ENCODE results near the gene CMPK2.
"Not testable (repeated sequence)": the region's sequence is repeated elsewhere in the genome, so short reads cannot be mapped to it uniquely, and the experiment has no call there.

The CMPK2 gene

DNA sequence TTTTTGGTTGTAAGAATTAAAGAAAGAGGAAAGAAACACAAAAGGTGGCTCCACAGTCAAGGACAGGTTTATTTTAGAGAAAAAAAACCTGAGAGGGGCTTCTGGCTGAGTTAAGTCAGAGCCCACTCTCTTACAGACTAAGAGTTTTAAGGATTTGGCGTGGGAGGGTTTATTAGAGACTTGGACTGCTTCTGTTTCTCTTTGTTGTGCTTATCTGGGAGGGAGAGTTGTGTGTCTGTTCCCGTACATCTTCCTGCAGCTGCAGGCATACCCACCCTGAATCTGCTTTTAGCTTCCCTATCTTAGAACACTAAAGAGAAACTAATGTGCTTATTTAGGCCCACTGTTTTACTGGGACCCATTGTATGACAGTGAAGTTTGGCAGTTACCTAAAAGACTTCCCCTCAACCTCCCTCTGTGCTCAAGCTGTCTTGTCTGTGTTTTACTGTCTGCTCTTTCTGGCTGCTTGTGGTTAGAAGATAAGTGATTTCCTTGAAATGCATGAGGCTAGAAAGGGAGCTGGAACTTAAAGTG, 14.6 kb upstream of the CMPK2 start:
- no peak for DNase-seq (ENCODE audit: low spot score)

DNA sequence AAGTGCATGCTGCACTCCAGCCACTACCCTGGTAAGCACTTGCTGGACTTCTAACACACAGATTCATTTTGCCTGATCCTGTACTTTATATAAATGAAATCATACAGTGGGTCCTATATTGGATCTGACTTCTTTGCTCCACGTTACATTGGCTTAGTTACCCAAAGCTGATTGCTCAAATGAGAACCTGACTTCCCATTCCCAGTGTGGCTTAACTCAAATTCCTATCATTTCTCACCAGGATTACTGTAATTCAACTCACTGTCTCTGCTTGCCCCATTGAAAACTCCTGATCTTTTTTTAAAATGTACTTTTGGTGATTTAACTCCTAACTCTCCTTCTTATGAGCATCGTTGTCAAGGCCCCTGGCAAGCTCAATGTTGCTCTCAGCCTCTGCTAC, 13.3 kb upstream of the CMPK2 start:
- DNase-seq (ENCODE audit: low spot score): no peak

DNA sequence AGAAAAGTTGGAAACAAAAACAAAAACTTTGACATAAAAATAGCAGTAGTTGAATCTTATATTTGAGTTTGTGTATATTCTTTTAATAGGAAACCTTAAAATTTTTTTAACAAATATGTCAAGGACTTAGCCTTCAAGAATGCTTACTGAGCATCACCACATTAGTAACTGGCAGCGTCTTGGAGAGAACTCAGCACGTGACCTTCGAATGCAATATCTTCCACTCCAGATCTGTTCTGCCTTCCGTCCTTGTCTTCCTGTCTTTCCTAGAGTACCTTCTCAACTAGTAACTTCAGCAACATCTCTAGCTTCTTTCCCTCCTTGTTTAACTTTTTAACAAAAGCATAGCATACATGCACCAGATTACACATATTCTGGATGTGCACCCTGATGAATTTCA, 12.8 kb upstream of the CMPK2 start:
- no peak for DNase-seq (ENCODE audit: low spot score)

DNA sequence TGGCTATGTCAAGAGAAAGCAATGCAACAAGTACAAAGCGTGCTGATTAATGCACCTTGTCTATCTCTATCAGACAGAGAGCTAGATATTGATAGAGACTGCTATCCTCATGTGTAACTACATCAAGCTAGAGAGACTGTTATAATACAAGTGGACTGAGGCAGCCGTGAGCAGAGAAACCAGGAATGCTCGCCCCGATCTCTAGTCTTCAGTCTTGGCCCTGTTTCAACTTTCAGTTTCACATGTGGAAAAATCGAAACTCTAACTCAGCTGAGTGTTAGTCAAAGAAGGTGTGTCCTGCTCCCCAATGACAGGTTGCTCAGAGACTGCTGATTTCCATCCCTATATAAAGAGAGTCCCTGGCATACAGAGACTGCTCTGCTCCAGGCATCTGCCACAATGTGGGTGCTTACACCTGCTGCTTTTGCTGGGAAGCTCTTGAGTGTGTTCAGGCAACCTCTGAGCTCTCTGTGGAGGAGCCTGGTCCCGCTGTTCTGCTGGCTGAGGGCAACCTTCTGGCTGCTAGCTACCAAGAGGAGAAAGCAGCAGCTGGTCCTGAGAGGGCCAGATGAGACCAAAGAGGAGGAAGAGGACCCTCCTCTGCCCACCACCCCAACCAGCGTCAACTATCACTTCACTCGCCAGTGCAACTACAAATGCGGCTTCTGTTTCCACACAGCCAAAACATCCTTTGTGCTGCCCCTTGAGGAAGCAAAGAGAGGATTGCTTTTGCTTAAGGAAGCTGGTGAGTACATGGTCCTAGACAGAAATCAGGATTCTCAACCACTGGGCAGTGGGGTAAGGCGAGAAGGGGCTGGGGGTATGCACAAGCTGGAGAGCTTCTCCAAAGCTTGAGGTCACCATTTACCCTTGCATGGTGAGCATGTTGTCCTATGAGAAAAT, 11.9 kb upstream of the CMPK2 start, which contains the start of gene RSAD2:
RSAD2 (plus strand) TSS at position 376 of the 903 bp plus-strand sequence; CDS start at position 400, 24 bp downstream.
- peak; percentile 40 for DNase-seq (ENCODE audit: low spot score)

DNA sequence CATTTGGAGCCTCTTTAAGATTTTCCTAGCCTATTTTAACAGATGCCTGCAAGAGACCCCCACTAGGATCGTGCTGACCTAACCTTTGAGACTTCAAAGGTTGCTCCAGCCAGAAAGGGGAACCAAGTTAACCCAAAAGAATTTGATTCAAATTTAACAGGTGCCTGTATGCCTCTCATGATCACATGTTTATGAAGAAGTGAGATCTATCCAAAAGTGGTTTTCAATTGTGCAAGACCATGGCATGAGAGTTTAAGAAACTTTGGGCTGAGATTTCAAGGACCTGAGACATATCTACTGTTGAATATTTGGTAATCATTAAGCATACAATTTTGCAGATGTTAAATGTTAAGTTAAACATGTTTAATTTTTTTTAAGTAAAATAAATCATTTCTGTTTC, 10.6 kb upstream of the CMPK2 start:
- no peak for DNase-seq (ENCODE audit: low spot score)

DNA sequence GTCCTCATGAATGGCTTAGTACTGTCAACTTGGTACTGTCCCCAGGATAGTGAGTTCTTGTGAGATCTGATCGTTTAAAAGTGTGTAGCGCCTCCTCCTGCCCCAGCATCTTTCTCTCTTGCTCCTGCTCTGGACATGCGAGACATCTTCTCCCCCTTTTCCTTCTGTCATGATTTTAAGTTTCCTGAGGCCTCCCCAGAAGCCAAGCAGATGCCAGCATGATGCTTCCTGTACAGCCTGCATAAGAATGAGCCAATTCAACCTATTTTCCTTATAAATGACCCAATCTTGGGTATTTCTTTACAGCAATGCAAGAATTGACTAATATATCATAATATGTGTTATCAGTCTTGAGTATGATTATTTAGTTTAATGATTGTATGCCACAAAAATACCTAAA, 8.3 kb upstream of the CMPK2 start:
- no peak for DNase-seq (ENCODE audit: low spot score)

DNA sequence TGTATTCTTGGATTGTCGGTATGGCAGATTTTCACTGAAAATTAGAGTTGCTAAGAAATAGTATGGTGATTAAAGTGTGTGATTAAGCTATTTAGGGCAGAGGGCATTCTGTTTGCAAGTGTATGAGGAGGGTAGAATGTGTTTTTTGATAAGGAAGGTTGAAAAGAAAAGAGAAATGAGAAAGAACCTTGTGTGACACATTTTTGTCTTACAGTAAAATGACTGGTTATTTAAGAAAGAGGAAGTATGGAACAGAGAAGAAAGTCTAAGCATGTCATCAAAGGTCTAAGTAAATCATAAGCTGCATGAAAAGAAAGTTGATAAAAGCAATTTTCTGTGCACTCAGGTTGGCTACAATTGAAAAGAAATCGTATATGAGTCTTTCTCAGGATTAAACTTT, 6.7 kb upstream of the CMPK2 start:
- DNase-seq (ENCODE audit: low spot score): no peak

DNA sequence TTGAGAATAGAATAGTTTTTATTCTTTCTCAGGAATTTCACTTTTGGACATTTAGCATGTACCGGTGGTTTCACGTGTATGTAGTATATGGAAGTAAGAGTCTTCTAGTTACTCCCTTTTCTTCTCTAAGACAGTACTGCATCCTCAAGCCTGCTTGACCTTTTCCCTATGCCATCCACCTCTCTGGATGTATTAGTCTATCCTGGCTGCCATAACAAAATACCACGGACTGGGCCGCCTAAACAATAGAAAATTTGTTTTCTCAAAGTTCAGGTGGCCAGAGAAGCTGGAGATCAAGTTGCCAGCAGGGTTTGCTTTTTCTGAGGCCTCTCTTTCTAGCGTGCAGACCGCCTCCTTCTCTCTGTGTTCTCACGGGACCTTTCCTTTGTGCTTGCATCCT, 1.3 kb upstream of the CMPK2 start:
- no peak for DNase-seq (ENCODE audit: low spot score)

DNA sequence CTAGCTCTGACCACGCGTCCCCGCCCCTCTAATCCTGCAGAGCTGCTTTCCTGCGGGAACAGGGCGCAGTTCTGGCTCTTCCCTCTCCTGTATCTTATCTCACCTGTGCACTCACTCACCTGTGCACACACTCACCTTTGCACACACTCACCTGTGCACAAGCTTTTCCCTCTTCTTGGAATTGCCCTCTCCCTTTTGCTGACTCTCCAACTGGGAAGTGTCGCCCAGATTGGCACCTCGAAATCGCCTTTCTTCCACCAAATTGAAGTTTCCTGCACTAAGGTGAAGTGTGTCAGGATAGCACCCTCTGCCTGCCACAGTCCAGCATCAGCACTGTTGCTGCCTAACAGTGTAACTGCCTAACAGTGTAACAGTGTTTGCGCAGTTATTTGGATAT, 566 bp upstream of the CMPK2 start:
- peak; percentile 9 for DNase-seq (ENCODE audit: low spot score)

DNA sequence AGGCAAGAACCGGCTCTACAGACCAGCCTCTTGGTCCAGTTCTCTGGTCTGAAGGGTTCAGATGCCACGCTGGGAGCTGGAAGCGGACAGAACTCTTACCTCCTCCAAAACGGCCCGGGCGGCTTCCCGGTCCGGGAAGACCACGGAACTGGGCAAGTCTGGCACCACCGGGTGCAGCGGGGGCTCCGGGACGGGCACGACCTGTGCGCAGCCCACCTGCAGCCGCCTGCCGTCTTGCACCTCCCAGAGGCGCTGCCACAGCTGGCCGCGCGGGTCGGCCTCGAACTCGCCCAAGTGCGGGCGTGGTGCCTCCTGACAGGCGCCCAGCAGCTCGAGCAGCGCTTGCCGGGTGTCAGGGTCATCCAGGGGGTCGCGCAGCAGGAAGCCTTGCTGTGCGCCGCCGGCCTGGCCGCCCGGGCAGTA, 773 bp downstream of the CMPK2 start:
- no peak for DNase-seq (ENCODE audit: low spot score)

DNA sequence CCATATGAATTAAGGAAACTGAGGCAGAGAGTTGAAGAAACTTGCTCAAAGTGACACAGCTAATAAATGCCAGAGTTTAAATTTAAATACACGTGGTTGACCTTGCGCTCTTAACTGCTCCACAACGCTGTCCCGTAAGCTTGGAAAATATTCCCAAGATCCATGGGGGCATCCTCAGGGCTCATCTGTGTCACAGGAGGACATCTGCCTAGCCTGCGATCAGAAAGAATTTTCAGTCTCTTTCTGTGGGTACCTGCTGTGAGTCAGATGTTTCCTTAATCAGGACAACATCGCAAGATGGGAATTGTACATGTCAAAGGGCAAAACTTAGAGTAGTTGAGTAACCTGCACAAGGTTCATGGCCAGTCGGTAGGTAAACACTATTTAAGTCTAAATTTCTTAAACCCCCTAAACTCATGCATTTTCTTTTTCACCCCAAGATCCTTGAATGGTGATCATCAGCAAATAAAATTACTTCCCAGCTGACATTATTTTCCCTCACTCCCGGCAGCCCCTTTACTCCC, 1.4 kb downstream of the CMPK2 start:
- DNase-seq (ENCODE audit: low spot score): no peak

DNA sequence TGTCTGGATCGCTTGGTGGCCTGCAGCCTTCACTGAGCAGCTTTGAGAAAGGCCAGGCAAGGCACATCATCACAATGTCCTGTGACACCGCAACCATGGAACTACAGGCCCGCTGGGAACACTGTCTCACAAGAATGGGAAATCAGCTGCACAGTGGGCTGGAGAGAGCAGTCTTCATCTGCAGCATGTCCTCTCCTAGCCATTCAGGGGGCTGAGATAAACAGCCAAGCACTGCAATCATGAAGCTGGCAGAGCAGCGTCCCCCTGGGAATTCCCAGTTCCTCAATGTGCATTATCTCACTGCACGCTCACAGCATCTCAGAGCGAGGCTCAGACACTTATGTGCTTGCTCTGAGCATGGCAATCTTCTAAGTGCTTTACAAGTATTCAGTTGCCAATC, 1.9 kb downstream of the CMPK2 start:
- no peak for DNase-seq (ENCODE audit: low spot score)

DNA sequence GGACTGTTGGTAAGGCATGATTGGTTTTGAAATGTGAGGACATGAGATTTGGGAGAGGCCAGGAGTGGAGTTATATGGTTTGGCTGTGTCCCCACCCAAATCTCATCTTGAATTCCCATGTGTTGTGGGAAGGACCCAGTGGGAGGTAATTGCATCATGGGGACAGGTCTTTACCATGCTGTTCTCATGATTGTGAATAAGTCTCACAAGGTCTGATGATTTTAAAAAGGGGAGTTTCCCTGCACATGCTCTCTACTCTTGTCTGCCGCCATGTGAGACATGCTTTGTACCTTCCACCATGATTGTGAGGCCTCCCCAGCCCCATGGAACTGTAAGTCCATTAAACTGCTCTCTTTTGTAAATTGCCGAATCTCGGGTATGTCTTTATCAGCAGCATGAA, 5.4 kb downstream of the CMPK2 start:
- no peak for DNase-seq (ENCODE audit: low spot score)

DNA sequence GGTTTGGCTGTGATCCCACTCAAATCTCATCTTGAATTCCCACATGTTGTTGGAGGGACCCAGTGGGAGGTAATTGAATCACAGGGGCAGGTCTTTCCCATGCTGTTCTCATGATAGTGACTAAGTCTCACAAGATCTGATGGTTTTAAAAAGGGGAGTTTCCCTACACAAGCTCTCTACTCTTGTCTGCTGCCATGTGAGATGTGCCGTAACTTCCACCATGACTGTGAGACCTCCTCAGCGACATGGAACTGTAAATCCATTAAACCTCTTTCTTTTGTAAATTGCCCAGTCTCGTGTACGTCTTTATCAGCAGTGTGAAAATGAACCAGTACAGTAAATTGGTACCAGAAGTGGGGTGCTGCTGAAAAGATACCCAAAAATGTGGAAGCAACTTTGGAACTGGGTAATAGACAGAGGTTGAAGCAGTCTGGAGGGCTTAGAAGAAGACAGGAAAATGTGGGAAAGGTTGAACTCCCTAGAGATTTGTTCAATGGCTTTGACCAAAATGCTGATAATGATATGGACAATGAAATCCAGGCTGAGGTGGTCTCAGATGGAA, 7.2 kb downstream of the CMPK2 start:
- not testable (repeated sequence) for DNase-seq (ENCODE audit: low spot score)

DNA sequence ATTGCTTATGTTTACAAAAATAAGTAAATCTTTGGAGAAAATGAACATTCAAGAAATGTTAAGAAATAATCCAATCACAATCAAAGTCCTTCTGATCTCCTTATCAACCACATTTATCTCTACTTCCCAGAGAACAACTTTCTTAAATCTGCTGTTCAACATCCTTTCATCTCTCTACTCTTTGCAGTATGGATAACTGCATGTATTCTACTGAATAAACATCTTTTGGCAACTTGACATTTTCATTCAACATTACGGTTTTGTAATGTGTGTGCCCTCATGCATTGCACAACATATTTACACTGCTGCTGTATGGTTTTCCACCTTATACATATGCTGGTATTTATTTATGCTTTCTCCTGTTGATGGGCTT, 9.2 kb downstream of the CMPK2 start:
- DNase-seq (ENCODE audit: low spot score): no peak

DNA sequence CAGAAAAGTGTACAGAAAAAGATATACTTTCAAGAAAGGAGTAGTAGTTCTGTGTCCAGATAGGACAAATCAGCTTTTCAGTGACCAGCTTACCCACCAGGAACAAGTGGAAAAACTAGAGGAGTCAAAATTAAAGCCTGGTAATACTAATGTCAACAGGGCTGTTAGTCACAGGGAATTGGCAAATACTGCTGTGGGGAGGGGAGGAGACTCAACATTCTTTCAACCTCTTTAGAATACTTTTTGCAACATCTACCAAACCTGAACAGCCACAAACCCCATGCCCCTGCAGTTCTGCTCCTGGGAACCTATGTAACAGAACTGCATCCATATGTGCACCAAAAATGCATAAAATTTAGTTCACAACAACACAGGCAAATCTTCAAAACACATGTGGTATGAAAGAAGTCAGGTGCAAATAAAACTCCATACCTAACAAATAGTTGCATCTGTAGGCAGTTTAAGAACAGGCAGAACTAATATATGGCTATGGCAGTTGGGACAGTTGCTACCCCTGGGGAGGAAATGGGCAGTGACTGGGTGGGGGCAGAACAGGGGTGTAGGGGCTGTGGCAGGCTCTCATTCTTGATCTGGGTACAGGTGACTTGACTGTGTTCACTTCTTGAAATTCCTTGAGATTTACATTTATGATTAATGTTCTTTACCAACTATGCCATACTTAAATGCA, 9.7 kb downstream of the CMPK2 start:
- no peak for DNase-seq (ENCODE audit: low spot score)

DNA sequence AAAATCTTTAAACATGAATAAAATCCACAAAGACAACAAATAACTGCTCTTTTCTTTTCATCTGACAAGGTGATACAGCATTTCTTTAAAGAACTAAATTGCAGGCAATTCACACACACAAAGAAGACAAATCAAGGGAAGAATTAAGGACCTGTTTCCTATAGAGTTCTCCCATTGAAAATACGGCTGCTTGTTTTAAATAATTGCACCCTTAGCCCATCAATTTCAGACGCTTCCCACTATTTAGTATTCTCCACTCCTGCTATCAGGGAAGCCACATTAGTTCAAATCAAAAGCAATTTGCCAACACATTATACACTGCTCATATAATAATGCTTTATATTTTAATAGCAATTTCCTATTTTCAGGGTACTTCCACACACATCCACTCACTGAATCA, 11.3 kb downstream of the CMPK2 start:
- DNase-seq (ENCODE audit: low spot score): no peak

DNA sequence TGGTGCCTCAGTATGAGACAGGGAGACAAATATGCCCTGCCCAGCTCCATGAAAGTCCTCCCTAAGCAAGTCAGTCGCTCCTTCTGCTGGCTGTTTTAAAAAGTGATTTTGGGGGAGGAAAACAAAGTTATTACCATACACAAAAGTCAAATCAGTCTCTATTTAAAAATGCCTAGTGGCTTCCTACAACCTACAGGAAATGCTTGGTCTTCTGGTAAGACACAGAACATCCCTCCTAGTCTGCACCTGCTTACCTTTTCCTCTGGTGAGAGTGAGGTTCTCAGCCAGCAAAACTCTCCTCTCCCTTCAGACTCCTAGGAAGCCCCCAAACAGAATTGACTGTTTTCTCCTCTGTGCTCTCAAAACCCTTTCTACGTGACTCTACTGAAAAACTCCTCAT, 13.5 kb downstream of the CMPK2 start:
- DNase-seq (ENCODE audit: low spot score): no peak

DNA sequence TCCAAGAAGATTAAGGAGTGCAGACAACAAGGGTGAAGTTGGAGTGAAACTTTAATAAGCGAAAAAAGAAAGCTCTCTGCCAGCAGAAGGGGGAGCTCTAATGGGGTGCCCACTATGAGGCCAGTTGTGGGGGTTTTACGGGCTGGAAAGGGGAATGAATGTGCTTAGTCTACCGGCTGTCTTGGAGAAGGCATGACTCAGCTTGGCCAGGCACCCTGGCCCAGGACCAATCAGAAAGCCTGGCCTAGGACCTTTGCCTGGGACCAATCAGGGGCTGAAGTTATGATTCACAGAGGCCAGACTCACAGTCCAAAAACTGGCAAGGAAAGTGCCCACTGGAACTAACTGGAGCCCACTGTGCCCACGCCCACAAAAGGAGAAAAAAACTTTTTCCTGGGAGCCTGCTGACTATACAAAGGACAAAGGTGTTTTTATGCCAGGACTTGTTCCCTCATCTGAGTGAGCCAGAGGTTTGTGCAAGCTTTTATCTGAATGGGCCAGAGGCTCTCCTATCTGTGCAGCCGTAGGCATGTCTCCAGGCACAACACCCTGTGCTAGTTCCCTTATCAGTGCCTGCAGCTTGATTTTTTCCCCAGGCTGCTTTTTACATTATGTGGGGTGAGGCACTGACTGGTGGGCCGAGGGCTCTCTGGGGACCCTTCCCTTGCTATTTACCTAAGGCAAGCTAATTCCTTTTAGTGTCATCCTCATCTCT, 18.6 kb downstream of the CMPK2 start:
- no peak for DNase-seq (ENCODE audit: low spot score)

DNA sequence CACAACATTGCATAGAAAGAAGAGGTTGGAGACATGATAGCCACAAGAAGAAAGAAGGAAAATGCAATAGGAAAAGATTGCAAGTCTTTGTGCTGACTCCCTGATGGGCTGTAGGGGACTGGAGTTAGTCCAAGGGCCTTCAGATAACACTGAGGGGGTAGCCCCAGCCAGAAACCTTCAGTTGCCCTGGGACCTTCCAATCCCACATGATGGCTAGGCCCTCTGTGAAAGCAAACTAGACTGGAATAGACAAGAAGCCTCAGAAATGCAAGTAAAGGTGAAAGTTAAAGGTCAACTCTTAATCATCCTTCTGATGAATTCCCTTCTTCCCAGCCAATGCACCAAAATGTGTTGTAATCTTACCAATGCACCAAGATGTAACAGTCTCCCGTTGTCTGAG, 19.2 kb downstream of the CMPK2 start:
- DNase-seq (ENCODE audit: low spot score): no peak

DNA sequence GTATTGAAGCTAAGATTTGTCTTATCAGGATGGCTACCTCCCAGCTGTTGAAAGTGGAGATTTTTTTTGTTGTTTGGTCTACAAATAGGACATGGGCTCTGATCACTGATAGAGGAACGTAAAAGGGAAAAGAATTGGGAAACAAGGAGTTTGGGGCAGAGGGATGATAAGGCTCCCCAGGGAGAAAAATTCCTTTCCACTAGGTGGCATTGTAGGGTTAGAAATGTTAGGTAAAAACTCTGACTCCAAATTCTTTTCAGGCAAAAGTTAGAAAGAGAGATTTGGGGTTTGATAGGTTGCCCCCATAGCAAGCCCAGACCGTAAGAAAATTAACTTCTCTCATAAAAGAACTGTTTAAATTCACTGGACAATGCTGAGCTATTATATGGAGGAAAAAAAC, 19.8 kb downstream of the CMPK2 start:
- DNase-seq (ENCODE audit: low spot score): no peak

DNA sequence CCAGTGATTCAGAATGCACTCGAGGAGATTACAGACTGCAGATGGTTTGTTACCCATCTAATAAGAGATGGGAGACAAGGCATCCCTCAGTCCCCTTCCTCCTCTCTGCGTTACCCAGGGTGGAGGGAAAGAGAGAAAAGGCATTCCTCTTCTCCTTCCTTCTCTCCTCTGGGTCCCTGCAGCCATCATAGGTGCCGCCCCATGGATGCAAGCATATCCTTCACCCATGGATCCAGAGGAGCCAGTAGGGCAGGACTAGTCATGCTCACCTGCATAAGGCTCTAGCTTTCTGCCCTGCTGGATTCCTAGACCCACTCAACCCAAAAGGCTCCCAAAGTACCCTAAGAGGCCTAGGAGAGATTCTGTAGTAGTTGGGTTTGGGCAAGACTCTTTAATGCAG, 20.4 kb downstream of the CMPK2 start:
- no peak for DNase-seq (ENCODE audit: low spot score)

Data from AG08395 (cell line).